Endothelial cell of umbilical vein (primary cell): Measurements from ENCODE around the gene PXMP4. TPM values are rescaled to one million over a fixed set of nuclear protein-coding genes. Genes with fewer than 3 reads are reported as not detected.

Experiments used
- BruUV-seq: library from RNA; stranded (reverse); fragments of 400-500 nt; replicated peaks from 2 replicates; lab custom pipeline; 2021; lab: Mats Ljungman, UMichigan
- CTCF ChIA-PET: fragments of 300-600, 350-600 bp; sonication (Branson Sonifier 250); formaldehyde crosslinking; loops from one replicate; lab custom pipeline; 2021; ENCODE audit warnings: antibody characterized with exemption, inconsistent platforms; lab: Charles Lee
- POLR2A ChIA-PET: fragments of 300-600, 350-600 bp; sonication (Branson Sonifier 250); formaldehyde crosslinking; loops from one replicate; lab custom pipeline; 2021; ENCODE audit warnings: antibody characterized with exemption, inconsistent platforms; lab: Charles Lee
- DNase-seq: peaks from one replicate; pipeline ENCODE4 v3.0.0-alpha.2; 2011; ENCODE audit warnings: low read depth, low spot score
- FAIRE-seq: peaks from 2 replicates; lab custom pipeline; 2011; peaks lifted over from hg19 to GRCh38; lab: Jason Lieb, UNC
- H2AFZ ChIP-seq: 2 replicates; pipeline ENCODE4 v1.6.0; 2012; ENCODE audit warnings: low read depth, low read length, control low read depth, inconsistent platforms
- H3K27ac ChIP-seq: 2 replicates; pipeline ENCODE4 v1.5.1; 2011; ENCODE audit warnings: low read depth, mild to moderate bottlenecking, control low read depth, low read length, moderate library complexity; ENCODE audit not compliant: insufficient read depth
- H3K27me3 ChIP-seq, 2 experiments: 2 replicates each; pipeline versions ENCODE4 v1.6.0 to v1.6.1; 2011; ENCODE audit warnings: low read length in 2 of 2, mixed read lengths in 1 of 2; ENCODE audit not compliant: control insufficient read depth in 2 of 2, insufficient read depth in 2 of 2
- H3K36me3 ChIP-seq, 2 experiments: 2 replicates in 1 of 2; 3 replicates in 1 of 2; pipeline ENCODE4 v1.5.1; 2011; ENCODE audit warnings: low read length in 2 of 2, mild to moderate bottlenecking in 1 of 2, moderate library complexity in 1 of 2; ENCODE audit not compliant: control insufficient read depth in 2 of 2, insufficient read depth in 2 of 2; ENCODE audit errors: extremely low read depth in 1 of 2
- H3K4me1 ChIP-seq: 3 replicates; pipeline ENCODE4 v1.5.1; 2011; ENCODE audit warnings: mild to moderate bottlenecking, low read length; ENCODE audit not compliant: control insufficient read depth, insufficient read depth; ENCODE audit errors: extremely low read depth
- H3K4me2 ChIP-seq: 2 replicates; pipeline ENCODE4 v1.6.1; 2011; ENCODE audit warnings: low read length, control low read depth, mixed read lengths; ENCODE audit not compliant: insufficient read depth
- H3K4me3 ChIP-seq, 3 experiments: fragments of 200-600 bp in 1 of 3; sonication (generic), shearing (Covaris generic) in 1 of 3; replicated peaks in 1 of 3; 2 replicates each; pipeline ENCODE4 v1.5.1; 2011 to 2016; ENCODE audit warnings: control low read depth in 3 of 3, low read length in 3 of 3, mild to moderate bottlenecking in 2 of 3, inconsistent platforms in 1 of 3, low read depth in 1 of 3, moderate library complexity in 1 of 3; ENCODE audit not compliant: insufficient read depth in 1 of 3
- H3K79me2 ChIP-seq: 2 replicates; pipeline ENCODE4 v1.6.0; 2012; ENCODE audit warnings: low read length, inconsistent platforms; ENCODE audit not compliant: control insufficient read depth, insufficient read depth
- H3K9ac ChIP-seq: replicated peaks from 2 replicates; pipeline ENCODE3; 2011; ENCODE audit warnings: low read length, control low read depth; ENCODE audit not compliant: insufficient read depth; ENCODE audit errors: extremely low read depth
- H3K9me1 ChIP-seq: replicated peaks from 3 replicates; pipeline ENCODE4 v1.6.0; 2011; ENCODE audit warnings: mild to moderate bottlenecking, low read length; ENCODE audit not compliant: control insufficient read depth, insufficient read depth; ENCODE audit errors: extremely low read depth
- H3K9me3 ChIP-seq: replicated peaks from 2 replicates; pipeline ENCODE4 v1.5.1; 2012; ENCODE audit warnings: low read length, inconsistent platforms; ENCODE audit not compliant: control insufficient read depth, insufficient read depth
- H4K20me1 ChIP-seq: replicated peaks from 2 replicates; pipeline ENCODE3; 2011; ENCODE audit warnings: mild to moderate bottlenecking, low read length; ENCODE audit not compliant: control insufficient read depth, insufficient read depth; ENCODE audit errors: extremely low read depth
- EZH2 ChIP-seq: IDR thresholded peaks from 2 replicates; pipeline ENCODE4 v1.6.1; 2012; ENCODE audit warnings: borderline replicate concordance, low read depth, mild to moderate bottlenecking, moderate library complexity, low read length, inconsistent platforms; ENCODE audit not compliant: severe bottlenecking
- FOS ChIP-seq: IDR thresholded peaks from 2 replicates; pipeline ENCODE4 v1.6.1; 2011; ENCODE audit warnings: mild to moderate bottlenecking, low read length, moderate library complexity, borderline replicate concordance; ENCODE audit not compliant: insufficient read depth
- GATA2 ChIP-seq: IDR thresholded peaks from 2 replicates; pipeline ENCODE4 v1.7.0; 2011; ENCODE audit warnings: low read depth, mild to moderate bottlenecking, moderate library complexity, mixed read lengths, low read length; ENCODE audit not compliant: insufficient read length, insufficient read depth
- JUN ChIP-seq: IDR thresholded peaks from 2 replicates; pipeline ENCODE4 v1.6.1; 2011; ENCODE audit warnings: borderline replicate concordance, low read depth; ENCODE audit not compliant: insufficient read length, insufficient read depth
- MYC ChIP-seq: IDR thresholded peaks from one replicate; pipeline ENCODE4 v1.6.1; 2011; ENCODE audit warnings: mild to moderate bottlenecking, low read depth, low read length
- POLR2A ChIP-seq: IDR thresholded peaks from 2 replicates; pipeline ENCODE4 v1.6.1; 2012; ENCODE audit warnings: low read depth, mild to moderate bottlenecking, control low read depth, low read length
- POLR2AphosphoS5 ChIP-seq: IDR thresholded peaks from 2 replicates; pipeline ENCODE4 v1.6.1; 2012; ENCODE audit warnings: low read depth, mild to moderate bottlenecking, control low read depth, low read length, moderate library complexity; ENCODE audit not compliant: insufficient read depth
- dilution Hi-C: fragments of 300-500 bp; cut with MboI; formaldehyde crosslinking; loops from one replicate; pipeline ENCODE4 v1.15.0; 2019; ENCODE audit warnings: low sequenced_read_pairs; ENCODE audit not compliant: extremely low pct_ligation_motif_present
- intact Hi-C: fragments of 100-400 bp; cut with micrococcal nuclease; formaldehyde crosslinking; loops from one replicate; pipeline ENCODE4 v1.10.0; 2022
- polyA plus RNA-seq, 4 experiments: library from polyadenylated mRNA; depleted of rRNA in 3 of 4; stranded (reverse) in 3 of 4; unstranded in 1 of 4; fragments of >200 nt; gene quantifications; 2 replicates each; pipeline versions ENCODE4 v1.2.1 to v1.2.3, GENCODE V29; 2011 to 2012; ENCODE audit warnings: missing spikeins in 1 of 4
- total RNA-seq: library from RNA; stranded (reverse); gene quantifications from 2 replicates; pipeline ENCODE4 v1.2.3, GENCODE V29; 2021
- TF ChIP-seq, protein P1 (sequence below), 2 donors: IDR thresholded peaks; 1 replicate in 1 of 2; 2 replicates in 1 of 2; pipeline ENCODE4 v1.5.1; 2011; ENCODE audit warnings: low read length in 2 of 2, mild to moderate bottlenecking in 2 of 2, moderate library complexity in 2 of 2, control low read depth in 1 of 2, inconsistent platforms in 1 of 2, low read depth in 1 of 2; ENCODE audit not compliant: insufficient read depth in 1 of 2; ENCODE audit errors: extremely low read depth in 1 of 2
- TF ChIP-seq, protein P2 (sequence below): IDR thresholded peaks from 2 replicates; pipeline ENCODE4 v1.6.1; 2011; ENCODE audit not compliant: insufficient read depth, insufficient read length

PXMP4 gene
- total and polyA plus RNA-seq, 2 donors (not counting 3 experiments of a cell fraction or from before 2014, with no cell fraction given), result 6.9 to 8.5 TPM

DNA sequence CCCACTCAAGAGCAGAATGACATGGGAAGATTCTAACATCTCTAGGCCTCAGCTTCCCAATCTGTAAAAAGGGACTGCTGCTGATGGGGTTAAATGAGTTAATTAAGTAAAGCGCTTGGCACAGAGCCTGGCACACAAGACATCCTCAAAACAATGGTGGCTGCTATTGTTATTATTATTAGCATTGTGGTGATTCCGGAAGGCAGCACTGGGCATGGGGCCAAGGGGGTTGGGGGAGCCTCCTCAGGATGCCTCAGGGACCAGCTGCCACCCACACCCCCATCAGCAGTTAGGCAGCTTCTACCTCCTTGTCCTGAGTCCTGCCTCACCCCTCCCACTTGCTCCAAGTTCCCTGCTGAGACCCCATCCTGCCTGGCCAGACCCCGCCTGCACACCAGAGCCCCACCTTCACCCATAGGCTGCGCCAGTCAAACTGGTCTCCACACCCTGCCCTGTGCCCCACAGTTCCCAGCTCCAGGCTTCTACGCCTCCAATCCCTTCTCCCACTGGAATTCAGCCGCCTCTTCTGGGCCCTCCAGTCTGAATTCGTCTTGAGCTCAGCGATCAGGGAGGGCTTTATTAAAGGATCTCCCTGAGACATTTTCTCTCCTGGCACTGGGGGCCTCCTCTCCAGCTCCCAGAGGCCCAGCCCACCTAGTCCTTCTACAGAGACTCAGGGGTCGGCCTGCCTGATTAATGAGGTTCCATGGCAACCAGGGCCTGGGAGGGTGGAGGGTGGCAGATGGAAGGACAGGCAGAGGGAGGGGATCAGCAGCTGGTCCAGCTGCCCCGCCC is 35.4 kb downstream of the PXMP4 start:
- FAIRE-seq (peak; percentile 82), DNase-seq (peak; percentile 49)
- ChIA-PET CTCF (interaction anchor here (1.0 to 1.7 kb wide), 5 partner anchors 9 to 103 kb away, joined by 3 to 13 read pairs (median 4); partner anchors contain the start of genes ACTL10 and PXMP4), POLR2A (interaction anchor here (0.6 kb wide), 1 partner anchor 135 kb away, joined by 3 read pairs; no protein-coding TSS in a partner anchor)
- Histone ChIP-seq H3K9me3 (no peaks in the 10 kb centered on the region), H3K9ac (peak overlapping the region; percentile 68), H3K4me2 (peak overlapping the region; percentile 70), H3K4me1 (peaks cover 32% of the 10 kb centered on the region), H3K9me1 (no peaks in the 10 kb centered on the region), H4K20me1 (no peaks in the 10 kb centered on the region), H3K4me3 (peak overlapping the region in 1 of 3 experiments; percentile 50), H2AFZ (no peak overlapping the region), H3K27ac (no peak overlapping the region), H3K27me3 (no peaks in the 10 kb centered on the region), H3K36me3 (no peaks in the 10 kb centered on the region), H3K79me2 (peaks cover 26% of the 10 kb centered on the region)
- dilution Hi-C loops, result no loop called here
- intact Hi-C loops, result loop anchor here (1.0 to 5.0 kb wide), 2 partner anchors 10 to 48 kb away; partner anchors contain the start of genes NECAB3 and ZNF341
- TF ChIP-seq GATA2 (no peak), POLR2A (peak; percentile 12), EZH2 (no peak), POLR2AphosphoS5 (no peak)
- BruUV-seq, result no TSS peak

DNA sequence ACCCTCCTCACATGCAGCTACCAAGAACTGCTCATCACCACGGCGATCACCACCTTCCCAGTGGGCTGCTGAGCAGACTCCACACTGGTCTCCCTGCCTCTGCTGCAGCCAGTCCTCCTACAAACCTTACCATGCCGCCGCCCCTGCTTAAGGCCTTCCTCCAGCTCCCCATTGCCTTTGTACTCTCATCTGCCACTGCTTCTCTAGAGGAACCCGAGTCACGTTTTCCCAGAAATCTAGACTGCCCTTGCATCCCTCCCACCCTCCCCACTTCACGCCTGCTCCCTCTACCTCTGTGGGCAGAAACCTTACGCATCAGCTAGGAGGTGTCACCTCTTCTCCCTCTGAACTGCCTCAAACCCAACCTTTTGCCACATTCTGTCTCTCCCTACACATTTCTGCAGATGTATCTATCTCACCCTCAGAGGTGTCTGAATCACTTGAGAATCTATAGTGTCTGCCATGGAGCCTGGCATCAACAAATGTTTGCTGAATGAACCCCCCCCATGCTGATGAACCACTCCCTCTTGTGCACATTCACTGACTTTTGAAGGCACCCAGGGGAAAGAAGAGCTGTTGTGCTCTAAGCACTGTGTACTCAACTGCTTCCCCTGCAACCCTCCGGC is 38.3 kb downstream of the PXMP4 start:
- ChIA-PET POLR2A (interaction anchor here (1.1 kb wide), 1 partner anchor 311 kb away, joined by 3 read pairs; no protein-coding TSS in a partner anchor), CTCF (interaction anchor here (0.5 to 2.9 kb wide), 2 partner anchors 14 to 70 kb away, joined by 3 to 10 read pairs; no protein-coding TSS in a partner anchor)
- Histone ChIP-seq H3K4me3 (no peak overlapping the region), H3K79me2 (peaks cover 26% of the 10 kb centered on the region), H3K4me2 (no peak overlapping the region), H3K9ac (no peak overlapping the region), H2AFZ (no peak overlapping the region), H3K36me3 (no peaks in the 10 kb centered on the region), H3K27me3 (no peaks in the 10 kb centered on the region), H3K4me1 (peaks cover 18% of the 10 kb centered on the region), H4K20me1 (no peaks in the 10 kb centered on the region), H3K27ac (no peak overlapping the region), H3K9me3 (no peaks in the 10 kb centered on the region), H3K9me1 (no peaks in the 10 kb centered on the region)
- dilution Hi-C loops, result no loop called here
- TF ChIP-seq, protein P1, sequence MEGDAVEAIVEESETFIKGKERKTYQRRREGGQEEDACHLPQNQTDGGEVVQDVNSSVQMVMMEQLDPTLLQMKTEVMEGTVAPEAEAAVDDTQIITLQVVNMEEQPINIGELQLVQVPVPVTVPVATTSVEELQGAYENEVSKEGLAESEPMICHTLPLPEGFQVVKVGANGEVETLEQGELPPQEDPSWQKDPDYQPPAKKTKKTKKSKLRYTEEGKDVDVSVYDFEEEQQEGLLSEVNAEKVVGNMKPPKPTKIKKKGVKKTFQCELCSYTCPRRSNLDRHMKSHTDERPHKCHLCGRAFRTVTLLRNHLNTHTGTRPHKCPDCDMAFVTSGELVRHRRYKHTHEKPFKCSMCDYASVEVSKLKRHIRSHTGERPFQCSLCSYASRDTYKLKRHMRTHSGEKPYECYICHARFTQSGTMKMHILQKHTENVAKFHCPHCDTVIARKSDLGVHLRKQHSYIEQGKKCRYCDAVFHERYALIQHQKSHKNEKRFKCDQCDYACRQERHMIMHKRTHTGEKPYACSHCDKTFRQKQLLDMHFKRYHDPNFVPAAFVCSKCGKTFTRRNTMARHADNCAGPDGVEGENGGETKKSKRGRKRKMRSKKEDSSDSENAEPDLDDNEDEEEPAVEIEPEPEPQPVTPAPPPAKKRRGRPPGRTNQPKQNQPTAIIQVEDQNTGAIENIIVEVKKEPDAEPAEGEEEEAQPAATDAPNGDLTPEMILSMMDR (IDR thresholded peaks at IDR 0.05; ENCODE audit: extremely low read depth in 1 of 2, insufficient read depth in 1 of 2, low read depth in 1 of 2, low read length in 2 of 2), result no peak
- TF ChIP-seq POLR2A, result no peak
- TF ChIP-seq JUN, result no peak
- TF ChIP-seq POLR2AphosphoS5, result no peak
- no peak for TF ChIP-seq EZH2
- TF ChIP-seq, protein P2, sequence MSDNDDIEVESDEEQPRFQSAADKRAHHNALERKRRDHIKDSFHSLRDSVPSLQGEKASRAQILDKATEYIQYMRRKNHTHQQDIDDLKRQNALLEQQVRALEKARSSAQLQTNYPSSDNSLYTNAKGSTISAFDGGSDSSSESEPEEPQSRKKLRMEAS, result no peak
- TF ChIP-seq MYC, result no peak
- no peak for TF ChIP-seq GATA2
- no peak for TF ChIP-seq FOS
- BruUV-seq, result no TSS peak
- DNase-seq (no peak), FAIRE-seq (no peak)
- intact Hi-C loops, result no loop called here
